A549 (cell line): ENCODE measurements around the gene LRRC4C. TPM values are rescaled to one million over a fixed set of nuclear protein-coding genes. Genes with fewer than 3 reads are reported as not detected.

Experiments used
- ATAC-seq, 2 experiments: fragments of 200-7000 bp in 1 of 2; fragments of >200 bp in 1 of 2; cut with Nextera tagmentation in 1 of 2; cut with Tn5 transposase in 1 of 2; 3 replicates each; pipeline versions ENCODE4 v1.8.0 to v1.9.1; 2018 to 2020; ENCODE audit warnings: mild to moderate bottlenecking in 1 of 2, moderate library complexity in 1 of 2
- CTCF ChIA-PET: fragments of 300-600 bp; sonication (Branson Sonifier 250); formaldehyde crosslinking; extraction: SDS; loops from one replicate; lab custom pipeline; 2021; ENCODE audit warnings: antibody characterized with exemption, inconsistent platforms; lab: Yijun Ruan, JAX
- POLR2A ChIA-PET: fragments of 350-600 bp; formaldehyde crosslinking; extraction: SDS; loops from one replicate; lab custom pipeline; 2021; ENCODE audit warnings: antibody characterized with exemption, inconsistent platforms; lab: Yijun Ruan, JAX
- DNase-seq, 2 experiments: peaks; one replicate each; pipeline versions ENCODE4 v3.0.0 to v3.0.0-alpha.2; 2011 to 2016; ENCODE audit warnings: low read depth in 1 of 2, low spot score in 1 of 2
- FAIRE-seq: peaks from 2 replicates; lab custom pipeline; 2011; peaks lifted over from hg19 to GRCh38; lab: Jason Lieb, UNC
- H3K27ac ChIP-seq, 2 experiments: fragments of >200 bp; sonication (Bioruptor Twin); formaldehyde crosslinking; 3 replicates each; pipeline ENCODE4 v1.5.1; 2016 to 2017
- H3K4me1 ChIP-seq: fragments of >200 bp; sonication (Bioruptor Twin); formaldehyde crosslinking; 3 replicates; pipeline ENCODE4 v1.6.1; 2016
- H3K4me2 ChIP-seq: fragments of >200 bp; sonication (Bioruptor Twin); formaldehyde crosslinking; 3 replicates; pipeline ENCODE4 v1.6.1; 2016
- H3K4me3 ChIP-seq: fragments of >200 bp; sonication (Bioruptor Twin); formaldehyde crosslinking; 3 replicates; pipeline ENCODE4 v1.5.1; 2016
- H3K9me3 ChIP-seq: fragments of >200 bp; sonication (Bioruptor Twin); formaldehyde crosslinking; 3 replicates; pipeline ENCODE4 v1.6.1; 2016
- BHLHE40 ChIP-seq: IDR thresholded peaks from 2 replicates; pipeline ENCODE4 v1.6.1; 2012; ENCODE audit warnings: low read depth, low read length, inconsistent platforms
- CBX8 ChIP-seq: fragments of 200-600 bp; sonication (generic); IDR thresholded peaks from 2 replicates; pipeline ENCODE4 v1.6.1; 2016
- CEBPB ChIP-seq, 2 experiments: fragments of >200 bp in 1 of 2; sonication (Bioruptor Twin) in 1 of 2; formaldehyde crosslinking in 1 of 2; IDR thresholded peaks; 2 replicates each; pipeline ENCODE4 v1.6.1; 2012 to 2016
- CHD2 ChIP-seq: fragments of 150-350 bp; IDR thresholded peaks from 2 replicates; pipeline ENCODE4 v1.6.1; 2014; ENCODE audit warnings: low read length; ENCODE audit not compliant: partially characterized antibody
- CHD4 ChIP-seq: fragments of 200-600 bp; sonication (generic); IDR thresholded peaks from 2 replicates; pipeline ENCODE4 v1.6.1; 2016; ENCODE audit warnings: antibody characterized with exemption, mild to moderate bottlenecking, borderline replicate concordance
- EP300 ChIP-seq, 2 experiments: fragments of >200 bp; sonication (Bioruptor Twin); formaldehyde crosslinking; IDR thresholded peaks; 2 replicates in 1 of 2; 3 replicates in 1 of 2; pipeline ENCODE4 v1.6.1; 2016 to 2017
- ESRRA ChIP-seq: fragments of 150-350 bp; IDR thresholded peaks from 2 replicates; pipeline ENCODE4 v1.6.1; 2014; ENCODE audit warnings: mild to moderate bottlenecking, low read length, borderline replicate concordance
- FOSL2 ChIP-seq, 2 experiments: fragments of 450-650 bp in 1 of 2; fragments of >200 bp in 1 of 2; sonication (Bioruptor Twin) in 1 of 2; formaldehyde crosslinking; IDR thresholded peaks; 2 replicates each; pipeline versions ENCODE4 v1.5.0 to v1.6.1; 2016 to 2020; ENCODE audit warnings: mild to moderate bottlenecking in 1 of 2, moderate library complexity in 1 of 2
- GATA3 ChIP-seq: IDR thresholded peaks from 2 replicates; pipeline ENCODE4 v1.6.1; 2012; ENCODE audit warnings: borderline replicate concordance
- HOXA7 ChIP-seq: fragments of 250-450 bp; sonication (Bioruptor Pico); IDR thresholded peaks from 2 replicates; pipeline ENCODE4 v1.5.0; 2020; ENCODE audit warnings: mild to moderate bottlenecking, moderate library complexity
- HOXB13 ChIP-seq: fragments of 250-450 bp; sonication (Bioruptor Pico); IDR thresholded peaks from 2 replicates; pipeline ENCODE4 v1.5.0; 2020; ENCODE audit warnings: low read depth, mild to moderate bottlenecking, moderate library complexity
- JUN ChIP-seq, 2 experiments: fragments of >200 bp; sonication (Bioruptor Twin); formaldehyde crosslinking; IDR thresholded peaks; 2 replicates in 1 of 2; 3 replicates in 1 of 2; pipeline ENCODE4 v1.6.1; 2016 to 2017
- MAFK ChIP-seq: fragments of 450-650 bp; IDR thresholded peaks from 2 replicates; pipeline ENCODE4 v1.6.1; 2014; ENCODE audit not compliant: partially characterized antibody
- NR3C1 ChIP-seq: fragments of >200 bp; sonication (Bioruptor Twin); formaldehyde crosslinking; IDR thresholded peaks from 3 replicates; pipeline ENCODE4 v1.6.1; 2017
- POLR2A ChIP-seq: IDR thresholded peaks from 2 replicates; pipeline ENCODE4 v1.6.1; 2012; ENCODE audit warnings: mild to moderate bottlenecking, low read length
- POLR2AphosphoS2 ChIP-seq: conservative IDR thresholded peaks from 2 replicates; pipeline ENCODE4 v1.6.1; 2012; ENCODE audit warnings: low read length, improper control_type of control experiment, inconsistent platforms
- RARB ChIP-seq: fragments of 250-450 bp; sonication (Bioruptor Pico); IDR thresholded peaks from 2 replicates; pipeline ENCODE4 v1.8.0; 2021; ENCODE audit warnings: mild to moderate bottlenecking, moderate library complexity
- SMC3 ChIP-seq: fragments of >200 bp; sonication (Bioruptor Twin); formaldehyde crosslinking; IDR thresholded peaks from 3 replicates; pipeline ENCODE4 v1.6.1; 2018; ENCODE audit warnings: inconsistent platforms
- TFCP2L1 ChIP-seq: fragments of 250-450 bp; sonication (Bioruptor Pico); IDR thresholded peaks from 2 replicates; pipeline ENCODE4 v1.5.0; 2021; ENCODE audit warnings: mild to moderate bottlenecking
- ZC3H11A ChIP-seq: fragments of 450-650 bp; IDR thresholded peaks from 2 replicates; pipeline ENCODE4 v1.6.1; 2014; ENCODE audit warnings: antibody characterized with exemption, mild to moderate bottlenecking
- ZFP36 ChIP-seq: fragments of 450-650 bp; IDR thresholded peaks from 2 replicates; pipeline ENCODE4 v1.6.1; 2014; ENCODE audit warnings: borderline replicate concordance; ENCODE audit not compliant: partially characterized antibody
- WGBS: methylation state at CpG from one replicate; pipeline ENCODE4 v1.1.6; 2017; ENCODE audit errors: missing lambda C conversion rate; 5-methylcytosine and 5-hydroxymethylcytosine counted together
- polyA plus RNA-seq, 4 experiments: library from polyadenylated mRNA; depleted of rRNA in 3 of 4; stranded (reverse); fragments of >200 nt; fragmentation: RNase III in 1 of 4; extraction: RNeasy Plus Mini Kit Qiagen cat#74134 plus additional on column Dnase treatment in 1 of 4; gene quantifications; 2 replicates in 3 of 4; 3 replicates in 1 of 4; pipeline ENCODE4 v1.2.3, GENCODE V29; 2011 to 2017
- TF ChIP-seq, protein P1 (sequence below): fragments of 450-650 bp; IDR thresholded peaks from 2 replicates; pipeline ENCODE4 v1.6.1; 2014; ENCODE audit warnings: antibody characterized with exemption
- TF ChIP-seq, protein P2 (sequence below): fragments of 200-600 bp; sonication (generic); IDR thresholded peaks from 2 replicates; pipeline ENCODE4 v1.6.1; 2016; ENCODE audit warnings: antibody characterized with exemption, mild to moderate bottlenecking, moderate library complexity
- TF ChIP-seq, protein P3 (sequence below): IDR thresholded peaks from 2 replicates; pipeline ENCODE4 v1.6.1; 2012
- TF ChIP-seq, protein P4 (sequence below): fragments of 250-450 bp; sonication (Bioruptor Pico); IDR thresholded peaks from 2 replicates; pipeline ENCODE4 v1.5.0; 2021; ENCODE audit warnings: mild to moderate bottlenecking, moderate library complexity, borderline replicate concordance

The LRRC4C gene
- polyA plus RNA-seq, 2 of the 4 experiments (the other 2 are of a cell fraction): not detected

DNA sequence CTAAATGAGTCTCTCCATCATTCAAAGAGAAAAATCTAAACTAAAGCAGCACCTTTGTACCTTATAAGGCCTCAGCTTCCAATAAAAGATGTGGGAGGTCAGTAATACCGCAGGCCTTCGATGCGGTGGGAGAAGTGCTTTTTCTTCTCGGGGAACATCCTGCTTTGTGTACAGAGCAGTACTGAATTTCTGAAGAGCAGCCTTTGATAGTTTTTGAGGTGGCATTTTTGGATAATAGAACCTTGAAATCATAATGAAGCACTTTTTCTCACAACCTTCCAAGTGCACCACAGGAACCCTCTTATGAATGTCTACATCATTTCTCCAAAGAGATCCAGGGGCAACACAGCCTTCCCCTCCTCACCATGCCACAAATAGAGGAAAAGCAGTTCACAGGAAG lies 39.6 kb downstream of the LRRC4C start:
- Histone ChIP-seq H3K4me3 (no peak overlapping the region), H3K27ac (no peak overlapping the region)
- DNase-seq (no peak), FAIRE-seq (no peak)
- no peak for TF ChIP-seq JUN (IDR thresholded peaks at IDR 0.05)
- no peak for TF ChIP-seq MAFK
- TF ChIP-seq, protein P1, sequence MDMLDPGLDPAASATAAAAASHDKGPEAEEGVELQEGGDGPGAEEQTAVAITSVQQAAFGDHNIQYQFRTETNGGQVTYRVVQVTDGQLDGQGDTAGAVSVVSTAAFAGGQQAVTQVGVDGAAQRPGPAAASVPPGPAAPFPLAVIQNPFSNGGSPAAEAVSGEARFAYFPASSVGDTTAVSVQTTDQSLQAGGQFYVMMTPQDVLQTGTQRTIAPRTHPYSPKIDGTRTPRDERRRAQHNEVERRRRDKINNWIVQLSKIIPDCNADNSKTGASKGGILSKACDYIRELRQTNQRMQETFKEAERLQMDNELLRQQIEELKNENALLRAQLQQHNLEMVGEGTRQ: no peak
- no peak for TF ChIP-seq CHD4
- TF ChIP-seq ESRRA: no peak
- no peak for TF ChIP-seq HOXA7 (CRISPR knock-in tag)
- TF ChIP-seq EP300 (IDR thresholded peaks at IDR 0.05): no peak
- TF ChIP-seq, protein P2, sequence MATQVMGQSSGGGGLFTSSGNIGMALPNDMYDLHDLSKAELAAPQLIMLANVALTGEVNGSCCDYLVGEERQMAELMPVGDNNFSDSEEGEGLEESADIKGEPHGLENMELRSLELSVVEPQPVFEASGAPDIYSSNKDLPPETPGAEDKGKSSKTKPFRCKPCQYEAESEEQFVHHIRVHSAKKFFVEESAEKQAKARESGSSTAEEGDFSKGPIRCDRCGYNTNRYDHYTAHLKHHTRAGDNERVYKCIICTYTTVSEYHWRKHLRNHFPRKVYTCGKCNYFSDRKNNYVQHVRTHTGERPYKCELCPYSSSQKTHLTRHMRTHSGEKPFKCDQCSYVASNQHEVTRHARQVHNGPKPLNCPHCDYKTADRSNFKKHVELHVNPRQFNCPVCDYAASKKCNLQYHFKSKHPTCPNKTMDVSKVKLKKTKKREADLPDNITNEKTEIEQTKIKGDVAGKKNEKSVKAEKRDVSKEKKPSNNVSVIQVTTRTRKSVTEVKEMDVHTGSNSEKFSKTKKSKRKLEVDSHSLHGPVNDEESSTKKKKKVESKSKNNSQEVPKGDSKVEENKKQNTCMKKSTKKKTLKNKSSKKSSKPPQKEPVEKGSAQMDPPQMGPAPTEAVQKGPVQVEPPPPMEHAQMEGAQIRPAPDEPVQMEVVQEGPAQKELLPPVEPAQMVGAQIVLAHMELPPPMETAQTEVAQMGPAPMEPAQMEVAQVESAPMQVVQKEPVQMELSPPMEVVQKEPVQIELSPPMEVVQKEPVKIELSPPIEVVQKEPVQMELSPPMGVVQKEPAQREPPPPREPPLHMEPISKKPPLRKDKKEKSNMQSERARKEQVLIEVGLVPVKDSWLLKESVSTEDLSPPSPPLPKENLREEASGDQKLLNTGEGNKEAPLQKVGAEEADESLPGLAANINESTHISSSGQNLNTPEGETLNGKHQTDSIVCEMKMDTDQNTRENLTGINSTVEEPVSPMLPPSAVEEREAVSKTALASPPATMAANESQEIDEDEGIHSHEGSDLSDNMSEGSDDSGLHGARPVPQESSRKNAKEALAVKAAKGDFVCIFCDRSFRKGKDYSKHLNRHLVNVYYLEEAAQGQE: no peak
- TF ChIP-seq, all 56 proteins: peak for 0
- Histone ChIP-seq H3K4me2 (no peak overlapping the region), H3K4me1 (no peaks in the 10 kb centered on the region), H3K9me3 (no peaks in the 10 kb centered on the region)
- no peak for ATAC-seq
- ChIA-PET POLR2A (no interaction called here), CTCF (no interaction called here)
- WGBS: 34% methylated on average over 4 of the region's 4 CpGs

DNA sequence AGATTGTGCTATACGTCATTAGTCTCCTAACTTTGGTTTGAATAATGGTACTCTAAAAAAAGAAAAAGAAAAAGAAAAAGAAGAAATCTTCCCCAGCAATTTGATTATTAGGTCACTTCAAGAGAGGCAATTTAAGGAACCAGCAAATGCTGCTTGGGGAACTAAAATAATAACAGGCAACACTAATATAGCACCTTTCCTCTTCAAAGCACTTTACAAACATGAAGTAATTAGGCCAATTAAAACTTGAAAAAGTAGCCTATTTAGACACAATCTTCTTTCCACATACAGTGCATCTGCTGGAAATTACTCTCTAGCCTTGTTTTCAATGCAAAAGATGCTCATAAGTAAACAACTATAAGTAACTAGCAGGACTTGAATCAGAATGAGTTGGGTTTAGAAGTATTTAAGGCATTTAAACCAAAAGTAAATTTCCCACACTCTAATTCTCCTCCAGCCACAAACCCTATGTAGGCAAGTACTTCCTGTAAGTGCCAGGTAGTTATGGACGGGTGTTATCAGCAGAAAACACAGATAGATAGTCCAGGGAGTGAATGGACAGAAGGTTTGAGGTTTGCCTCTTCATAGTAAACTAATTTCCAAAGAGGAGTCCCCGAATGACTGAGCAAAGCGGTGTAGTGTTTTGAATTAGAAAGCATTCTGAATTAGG lies 44.5 kb downstream of the LRRC4C start:
- no peak for DNase-seq
- no peak overlapping the region for H3K4me2 ChIP-seq
- no peak overlapping the region for H3K27ac ChIP-seq
- TF ChIP-seq FOSL2 (IDR thresholded peaks at IDR 0.05) (no peak), FOSL2 (CRISPR knock-in tag; IDR thresholded peaks at IDR 0.05) (no peak), HOXA7 (CRISPR knock-in tag) (no peak), CBX8 (no peak), CEBPB (IDR thresholded peaks at IDR 0.05) (no peak)
- TF ChIP-seq, protein P3, sequence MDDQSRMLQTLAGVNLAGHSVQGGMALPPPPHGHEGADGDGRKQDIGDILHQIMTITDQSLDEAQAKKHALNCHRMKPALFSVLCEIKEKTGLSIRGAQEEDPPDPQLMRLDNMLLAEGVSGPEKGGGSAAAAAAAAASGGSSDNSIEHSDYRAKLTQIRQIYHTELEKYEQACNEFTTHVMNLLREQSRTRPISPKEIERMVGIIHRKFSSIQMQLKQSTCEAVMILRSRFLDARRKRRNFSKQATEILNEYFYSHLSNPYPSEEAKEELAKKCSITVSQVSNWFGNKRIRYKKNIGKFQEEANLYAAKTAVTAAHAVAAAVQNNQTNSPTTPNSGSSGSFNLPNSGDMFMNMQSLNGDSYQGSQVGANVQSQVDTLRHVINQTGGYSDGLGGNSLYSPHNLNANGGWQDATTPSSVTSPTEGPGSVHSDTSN: no peak
- no peaks in the 10 kb centered on the region for H3K9me3 ChIP-seq
- WGBS: under 1% methylated on average over 4 of the region's 4 CpGs
- H3K4me3 ChIP-seq: no peak overlapping the region
- no peak for ATAC-seq
- H3K4me1 ChIP-seq: no peaks in the 10 kb centered on the region
- FAIRE-seq: no peak
- POLR2A ChIA-PET: no interaction called here
- CTCF ChIA-PET: no interaction called here

DNA sequence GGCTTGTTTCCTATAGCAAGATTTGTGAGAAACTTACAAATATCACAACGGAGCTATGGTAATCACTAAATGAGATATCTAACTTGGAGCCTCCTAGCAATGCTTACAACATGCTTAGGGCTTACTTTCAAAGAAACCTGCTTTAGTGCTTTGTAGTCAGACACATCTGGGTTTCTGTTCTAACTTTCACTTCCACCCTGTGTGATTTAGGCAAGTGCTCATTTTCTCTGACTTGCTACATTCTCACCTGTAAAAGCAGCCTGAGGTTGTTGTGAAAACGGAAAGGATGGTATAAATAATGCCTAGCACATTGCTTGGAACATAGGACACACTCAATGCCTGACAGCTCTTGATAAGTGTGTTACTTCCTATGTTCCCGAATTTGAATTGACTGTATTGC lies 45.6 kb downstream of the LRRC4C start:
- TF ChIP-seq FOSL2 (IDR thresholded peaks at IDR 0.05): no peak
- TF ChIP-seq FOSL2 (CRISPR knock-in tag; IDR thresholded peaks at IDR 0.05): no peak
- TF ChIP-seq, protein P4, sequence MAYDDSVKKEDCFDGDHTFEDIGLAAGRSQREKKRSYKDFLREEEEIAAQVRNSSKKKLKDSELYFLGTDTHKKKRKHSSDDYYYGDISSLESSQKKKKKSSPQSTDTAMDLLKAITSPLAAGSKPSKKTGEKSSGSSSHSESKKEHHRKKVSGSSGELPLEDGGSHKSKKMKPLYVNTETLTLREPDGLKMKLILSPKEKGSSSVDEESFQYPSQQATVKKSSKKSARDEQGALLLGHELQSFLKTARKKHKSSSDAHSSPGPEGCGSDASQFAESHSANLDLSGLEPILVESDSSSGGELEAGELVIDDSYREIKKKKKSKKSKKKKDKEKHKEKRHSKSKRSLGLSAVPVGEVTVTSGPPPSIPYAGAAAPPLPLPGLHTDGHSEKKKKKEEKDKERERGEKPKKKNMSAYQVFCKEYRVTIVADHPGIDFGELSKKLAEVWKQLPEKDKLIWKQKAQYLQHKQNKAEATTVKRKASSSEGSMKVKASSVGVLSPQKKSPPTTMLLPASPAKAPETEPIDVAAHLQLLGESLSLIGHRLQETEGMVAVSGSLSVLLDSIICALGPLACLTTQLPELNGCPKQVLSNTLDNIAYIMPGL (CRISPR knock-in tag): no peak
- TF ChIP-seq SMC3: no peak
- no peak for TF ChIP-seq CBX8
- TF ChIP-seq CHD4: no peak
- no peak for TF ChIP-seq POLR2AphosphoS2
- TF ChIP-seq ESRRA: no peak
- no peak for TF ChIP-seq BHLHE40
- no peak for TF ChIP-seq ZC3H11A
- TF ChIP-seq NR3C1: no peak
- TF ChIP-seq CHD2: no peak
- TF ChIP-seq, protein P3: no peak
- TF ChIP-seq POLR2A: no peak
- no peak for TF ChIP-seq TFCP2L1 (CRISPR knock-in tag)
- no peak for TF ChIP-seq HOXB13 (CRISPR knock-in tag)
- no peak for TF ChIP-seq ZFP36
- TF ChIP-seq RARB: no peak
- TF ChIP-seq GATA3: no peak
- no peak for TF ChIP-seq CEBPB (IDR thresholded peaks at IDR 0.05)
- H3K4me2 ChIP-seq: no peak overlapping the region
- CTCF ChIA-PET: no interaction called here
- H3K27ac ChIP-seq: no peak overlapping the region
- no peak for ATAC-seq
- H3K4me3 ChIP-seq: no peak overlapping the region
- POLR2A ChIA-PET: no interaction called here
- FAIRE-seq: no peak
- no peaks in the 10 kb centered on the region for H3K4me1 ChIP-seq
- 4% methylated on average over 3 of the region's 3 CpGs for WGBS
- DNase-seq: no peak
- no peaks in the 10 kb centered on the region for H3K9me3 ChIP-seq
